ENCODE measurements around the gene PCDH9.

Gene PCDH9

DNA sequence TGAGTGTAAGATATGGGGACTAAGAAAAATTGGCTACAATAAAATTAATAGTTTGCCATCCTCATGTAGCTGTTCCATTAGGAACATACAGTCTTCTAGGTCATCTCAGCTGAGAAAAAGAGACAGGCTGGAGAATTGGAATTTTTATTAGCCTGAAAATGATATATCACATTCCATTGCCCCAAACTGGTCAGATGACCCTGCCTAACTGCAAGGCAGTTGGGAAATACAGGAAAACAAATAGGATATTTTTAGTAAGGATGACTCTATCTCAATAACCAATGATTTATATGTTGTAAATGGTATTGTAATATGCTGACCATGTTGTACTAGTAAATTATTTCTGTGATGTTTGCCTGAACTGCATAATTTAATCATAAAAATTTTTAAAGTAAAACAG lies 673.8 kb downstream of the PCDH9 start:
- DNase-seq (ENCODE audit: low read depth): peak; percentile 38
- H3K4me3 ChIP-seq (ENCODE audit: control insufficient read depth, low read depth, low read length): no peak overlapping the region
- TF ChIP-seq, protein P1, sequence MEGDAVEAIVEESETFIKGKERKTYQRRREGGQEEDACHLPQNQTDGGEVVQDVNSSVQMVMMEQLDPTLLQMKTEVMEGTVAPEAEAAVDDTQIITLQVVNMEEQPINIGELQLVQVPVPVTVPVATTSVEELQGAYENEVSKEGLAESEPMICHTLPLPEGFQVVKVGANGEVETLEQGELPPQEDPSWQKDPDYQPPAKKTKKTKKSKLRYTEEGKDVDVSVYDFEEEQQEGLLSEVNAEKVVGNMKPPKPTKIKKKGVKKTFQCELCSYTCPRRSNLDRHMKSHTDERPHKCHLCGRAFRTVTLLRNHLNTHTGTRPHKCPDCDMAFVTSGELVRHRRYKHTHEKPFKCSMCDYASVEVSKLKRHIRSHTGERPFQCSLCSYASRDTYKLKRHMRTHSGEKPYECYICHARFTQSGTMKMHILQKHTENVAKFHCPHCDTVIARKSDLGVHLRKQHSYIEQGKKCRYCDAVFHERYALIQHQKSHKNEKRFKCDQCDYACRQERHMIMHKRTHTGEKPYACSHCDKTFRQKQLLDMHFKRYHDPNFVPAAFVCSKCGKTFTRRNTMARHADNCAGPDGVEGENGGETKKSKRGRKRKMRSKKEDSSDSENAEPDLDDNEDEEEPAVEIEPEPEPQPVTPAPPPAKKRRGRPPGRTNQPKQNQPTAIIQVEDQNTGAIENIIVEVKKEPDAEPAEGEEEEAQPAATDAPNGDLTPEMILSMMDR (conservative IDR thresholded peaks at IDR 0.05; ENCODE audit: control insufficient read depth, insufficient read depth, low read depth, low read length): no peak

DNA sequence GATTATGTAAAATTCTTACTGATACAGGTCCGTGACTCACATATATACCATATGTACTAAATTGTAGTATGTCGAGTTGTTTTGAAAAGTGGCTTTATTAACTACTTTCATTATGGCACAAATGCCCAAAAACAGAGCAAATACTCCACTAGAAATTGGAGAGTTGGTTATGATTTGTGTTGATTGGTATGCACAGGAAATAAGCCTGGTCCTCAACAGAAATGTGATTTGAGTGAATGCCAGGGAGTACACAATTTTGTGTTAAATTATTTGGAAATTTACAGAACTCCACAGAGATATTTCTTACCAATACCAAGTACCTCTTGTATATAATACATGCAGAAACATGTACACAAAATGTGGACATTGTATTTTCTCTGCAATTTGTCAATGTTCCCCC lies 676.7 kb downstream of the PCDH9 start:
- DNase-seq (ENCODE audit: low read depth): no peak
- no peak overlapping the region for H3K4me3 ChIP-seq (ENCODE audit: control insufficient read depth, low read depth, low read length)
- TF ChIP-seq, protein P1 (conservative IDR thresholded peaks at IDR 0.05; ENCODE audit: control insufficient read depth, insufficient read depth, low read depth, low read length): no peak

DNA sequence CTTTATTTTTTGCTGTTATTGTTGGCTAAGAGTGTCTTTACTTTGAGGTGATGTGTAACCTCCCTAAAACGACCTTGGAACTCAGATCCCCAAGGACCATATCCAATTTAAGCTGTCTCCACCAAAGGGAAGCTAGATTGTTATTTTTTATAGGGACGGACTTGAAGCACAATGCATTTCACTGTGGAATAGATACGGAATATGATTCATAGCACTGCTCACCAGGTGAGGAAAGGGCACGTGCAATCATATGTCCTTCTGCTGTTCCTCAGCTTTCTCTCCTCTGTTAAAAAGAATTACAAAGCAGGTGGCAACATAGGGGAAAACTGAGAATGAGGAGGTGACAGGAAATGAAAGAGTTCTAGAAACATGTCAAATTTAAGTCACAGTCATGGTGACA lies 679.0 kb downstream of the PCDH9 start:
- no peak overlapping the region for H3K4me3 ChIP-seq (ENCODE audit: control insufficient read depth, low read depth, low read length)
- DNase-seq (ENCODE audit: low read depth): no peak
- TF ChIP-seq, protein P1 (conservative IDR thresholded peaks at IDR 0.05; ENCODE audit: control insufficient read depth, insufficient read depth, low read depth, low read length): no peak

DNA sequence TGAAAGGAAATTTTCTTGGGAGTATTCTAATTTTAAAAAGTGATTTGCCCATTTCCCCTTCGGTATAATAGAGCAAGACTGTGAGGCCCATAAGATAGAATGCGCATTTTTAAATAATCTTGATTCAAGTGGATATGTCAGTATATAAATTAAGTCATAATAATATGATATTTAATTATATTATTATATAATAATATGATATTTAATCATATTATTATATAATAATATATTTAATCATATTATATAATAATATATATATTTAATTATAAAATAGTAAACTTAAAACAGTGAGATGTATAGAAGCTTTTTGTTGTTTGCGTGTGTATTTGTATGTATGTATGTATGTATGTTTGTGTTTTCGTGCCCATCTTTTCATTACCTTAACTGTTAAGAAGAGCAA lies 682.5 kb downstream of the PCDH9 start:
- DNase-seq (ENCODE audit: low read depth): no peak
- TF ChIP-seq, protein P1 (conservative IDR thresholded peaks at IDR 0.05; ENCODE audit: control insufficient read depth, insufficient read depth, low read depth, low read length): no peak
- H3K4me3 ChIP-seq (ENCODE audit: control insufficient read depth, low read depth, low read length): no peak overlapping the region

DNA sequence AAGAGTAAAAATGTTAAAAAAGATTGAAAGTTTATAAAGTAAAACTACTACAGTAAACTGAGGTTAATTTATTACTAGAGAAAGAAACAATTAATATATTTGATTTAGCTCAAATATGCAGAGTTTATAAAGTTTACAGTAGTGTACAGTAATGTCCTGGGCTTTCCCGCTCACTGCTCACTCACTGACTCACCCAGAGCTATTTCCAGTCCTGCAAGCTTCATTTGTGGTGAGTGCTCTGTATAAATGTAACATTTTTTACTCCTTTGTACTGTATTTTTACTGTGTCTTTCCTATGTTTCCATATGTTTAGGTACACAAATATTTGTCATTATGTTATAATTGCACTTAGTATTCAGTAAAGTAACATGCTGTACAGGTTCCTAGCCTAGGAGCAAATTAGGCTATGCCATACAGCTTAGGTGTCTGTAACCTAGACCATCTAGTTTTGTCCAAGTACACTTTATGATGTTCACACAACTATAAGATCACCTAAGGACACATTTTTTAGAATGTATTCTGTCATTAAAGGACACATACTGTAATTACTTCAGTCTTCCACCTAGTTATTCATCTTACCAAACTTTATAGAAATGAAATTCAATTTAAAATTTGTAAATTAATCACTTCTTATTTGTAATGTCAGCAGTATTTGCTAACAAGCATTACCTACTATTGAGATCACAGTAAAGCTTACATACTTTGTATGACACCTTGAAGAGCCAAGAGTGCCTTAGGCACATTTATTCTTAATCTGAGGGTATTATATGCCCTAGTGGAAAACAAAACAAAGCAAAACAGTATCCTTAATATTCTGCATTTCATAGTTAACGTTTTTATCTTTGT lies 683.4 kb downstream of the PCDH9 start:
- H3K4me3 ChIP-seq (ENCODE audit: control insufficient read depth, low read depth, low read length): no peak overlapping the region
- DNase-seq (ENCODE audit: low read depth): peak; percentile 17
- TF ChIP-seq, protein P1 (conservative IDR thresholded peaks at IDR 0.05; ENCODE audit: control insufficient read depth, insufficient read depth, low read depth, low read length): no peak

DNA sequence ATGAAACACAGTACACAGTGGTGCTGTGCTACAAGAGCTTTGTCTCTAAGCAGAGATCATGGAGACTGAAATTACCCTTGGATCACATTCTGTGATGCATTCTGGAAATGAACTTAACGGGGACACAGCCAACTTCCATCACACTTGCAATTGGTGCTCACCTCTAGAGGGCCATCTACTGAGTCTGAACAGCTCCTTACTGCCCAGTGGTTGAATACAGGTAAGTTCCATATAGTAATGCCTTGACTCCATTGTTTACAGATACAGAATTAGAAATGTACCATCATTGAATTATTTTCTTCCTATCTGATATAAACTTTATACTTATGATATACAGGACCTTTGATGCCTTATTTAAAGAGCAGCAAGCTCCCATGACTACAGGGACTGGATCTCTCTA lies 686.4 kb downstream of the PCDH9 start:
- TF ChIP-seq, protein P1 (conservative IDR thresholded peaks at IDR 0.05; ENCODE audit: control insufficient read depth, insufficient read depth, low read depth, low read length): no peak
- no peak overlapping the region for H3K4me3 ChIP-seq (ENCODE audit: control insufficient read depth, low read depth, low read length)
- DNase-seq (ENCODE audit: low read depth): no peak
